ENCODE results near the gene CDCA7L.

- TF ChIP-seq CTCF (IDR thresholded peaks at IDR 0.05) (no peak), POLR2A (IDR thresholded peaks at IDR 0.05) (no peak)
These were observed 40.4 kb upstream of the CDCA7L start for GRCh38 chr7:21986096-21986495.

Measured in testis (tissue), 2 donors.